Neural cell (in vitro differentiated cells): ENCODE measurements around the gene ARHGEF7. TPM values are rescaled to one million over a fixed set of nuclear protein-coding genes. Genes with fewer than 3 reads are reported as not detected.

ENCODE experiments used
- H2AFZ ChIP-seq: fragments of 200-600, 300-800 bp; sonication (generic), shearing (Covaris generic); 2 replicates; pipeline ENCODE4 v1.6.0; 2014; ENCODE audit warnings: low read depth, mild to moderate bottlenecking, antibody characterized with exemption, low read length, moderate library complexity
- H3F3A ChIP-seq: fragments of 200-600 bp; shearing (Covaris generic); 2 replicates; pipeline ENCODE4 v1.6.1; 2016; ENCODE audit warnings: mild to moderate bottlenecking, moderate library complexity, mixed read lengths, antibody characterized with exemption, low read length; ENCODE audit not compliant: insufficient read depth, poor library complexity, severe bottlenecking
- H3K27ac ChIP-seq: fragments of 200-600, 300-800 bp; sonication (generic), shearing (Covaris generic); 2 replicates; pipeline ENCODE4 v1.5.1; 2014; ENCODE audit warnings: mild to moderate bottlenecking, low read length, moderate library complexity
- H3K27me3 ChIP-seq: fragments of 300-800, 200-600 bp; sonication (generic), shearing (Covaris generic); 2 replicates; pipeline ENCODE4 v1.6.0; 2014; ENCODE audit warnings: mild to moderate bottlenecking, low read depth, low read length, moderate library complexity; ENCODE audit not compliant: insufficient read depth
- H3K36me3 ChIP-seq: fragments of 300-800, 200-600 bp; sonication (generic), shearing (Covaris generic); 2 replicates; pipeline ENCODE4 v1.5.1; 2014; ENCODE audit warnings: mild to moderate bottlenecking, antibody characterized with exemption, low read length, moderate library complexity; ENCODE audit not compliant: insufficient read depth
- H3K4me2 ChIP-seq: fragments of 300-800, 200-600 bp; sonication (generic), shearing (Covaris generic); 2 replicates; pipeline ENCODE4 v1.6.0; 2014; ENCODE audit warnings: mild to moderate bottlenecking, low read length
- H3K4me3 ChIP-seq: fragments of 300-800, 200-600 bp; sonication (generic), shearing (Covaris generic); 2 replicates; pipeline ENCODE4 v1.5.1; 2014; ENCODE audit warnings: mild to moderate bottlenecking, low read length, moderate library complexity
- H3K79me2 ChIP-seq: fragments of 200-600 bp; shearing (Covaris generic); replicated peaks from 2 replicates; pipeline ENCODE4 v1.6.0; 2014; ENCODE audit warnings: mild to moderate bottlenecking, low read length, moderate library complexity; ENCODE audit not compliant: insufficient read depth
- H3K9ac ChIP-seq: fragments of 300-800, 200-600 bp; sonication (generic), shearing (Covaris generic); 2 replicates; pipeline ENCODE4 v1.6.1; 2016; ENCODE audit warnings: mild to moderate bottlenecking, low read length, mixed read lengths
- H3K9me2 ChIP-seq: fragments of 200-600 bp; shearing (Covaris generic); 2 replicates; pipeline ENCODE4 v1.6.1; 2016; ENCODE audit warnings: mild to moderate bottlenecking, low read length, mixed read lengths; ENCODE audit not compliant: insufficient read depth
- H3K9me3 ChIP-seq: fragments of 200-600, 300-800 bp; sonication (generic), shearing (Covaris generic); 2 replicates; pipeline ENCODE4 v1.6.1; 2016; ENCODE audit warnings: mild to moderate bottlenecking, mixed run types, low read length, moderate library complexity, mixed read lengths
- H4K20me1 ChIP-seq: fragments of 200-600 bp; shearing (Covaris generic); 2 replicates; pipeline ENCODE4 v1.6.1; 2016; ENCODE audit warnings: mild to moderate bottlenecking, mixed run types; ENCODE audit not compliant: insufficient read depth
- EP300 ChIP-seq: fragments of 450-650 bp; conservative IDR thresholded peaks from 2 replicates; pipeline ENCODE4 v1.6.1; 2014; ENCODE audit warnings: antibody characterized with exemption, mild to moderate bottlenecking, moderate library complexity; ENCODE audit not compliant: poor library complexity, severe bottlenecking
- EZH2 ChIP-seq: fragments of 200-600, 300-800 bp; shearing (Covaris generic), sonication (generic); IDR thresholded peaks from 2 replicates; pipeline ENCODE4 v1.6.1; 2014; ENCODE audit warnings: antibody characterized with exemption, low read length, borderline replicate concordance, mild to moderate bottlenecking; ENCODE audit not compliant: insufficient read depth, poor library complexity, severe bottlenecking
- MXI1 ChIP-seq: fragments of 450-650 bp; conservative IDR thresholded peaks from 2 replicates; pipeline ENCODE4 v1.6.1; 2014; ENCODE audit warnings: antibody characterized with exemption, mild to moderate bottlenecking; ENCODE audit not compliant: poor library complexity, severe bottlenecking
- POLR2AphosphoS5 ChIP-seq: IDR thresholded peaks from 2 replicates; pipeline ENCODE4 v1.6.1; 2012
- RAD21 ChIP-seq: fragments of 450-650 bp; conservative IDR thresholded peaks from 2 replicates; pipeline ENCODE4 v1.6.1; 2014; ENCODE audit warnings: antibody characterized with exemption, mild to moderate bottlenecking, moderate library complexity
- REST ChIP-seq: IDR thresholded peaks from 2 replicates; pipeline ENCODE4 v1.6.1; 2012; ENCODE audit warnings: borderline replicate concordance
- SMC3 ChIP-seq: fragments of 450-650 bp; conservative IDR thresholded peaks from 2 replicates; pipeline ENCODE4 v1.6.1; 2014; ENCODE audit warnings: antibody characterized with exemption, mild to moderate bottlenecking, moderate library complexity; ENCODE audit not compliant: poor library complexity
- TAF1 ChIP-seq: IDR thresholded peaks from 2 replicates; pipeline ENCODE4 v1.6.1; 2012; ENCODE audit warnings: low read depth
- polyA plus RNA-seq: library from polyadenylated mRNA; depleted of rRNA; stranded (reverse); fragments of >200 nt; gene quantifications from 2 replicates; pipeline ENCODE4 v1.2.3, GENCODE V29; 2014
- TF ChIP-seq, protein P1 (sequence below): fragments of 450-650 bp; IDR thresholded peaks from 2 replicates; pipeline ENCODE4 v1.5.1; 2014; ENCODE audit warnings: antibody characterized with exemption, mild to moderate bottlenecking, moderate library complexity; ENCODE audit not compliant: poor library complexity, severe bottlenecking

The ARHGEF7 gene
- polyA plus RNA-seq, 1 donor from 2014 or later: 155 TPM

DNA sequence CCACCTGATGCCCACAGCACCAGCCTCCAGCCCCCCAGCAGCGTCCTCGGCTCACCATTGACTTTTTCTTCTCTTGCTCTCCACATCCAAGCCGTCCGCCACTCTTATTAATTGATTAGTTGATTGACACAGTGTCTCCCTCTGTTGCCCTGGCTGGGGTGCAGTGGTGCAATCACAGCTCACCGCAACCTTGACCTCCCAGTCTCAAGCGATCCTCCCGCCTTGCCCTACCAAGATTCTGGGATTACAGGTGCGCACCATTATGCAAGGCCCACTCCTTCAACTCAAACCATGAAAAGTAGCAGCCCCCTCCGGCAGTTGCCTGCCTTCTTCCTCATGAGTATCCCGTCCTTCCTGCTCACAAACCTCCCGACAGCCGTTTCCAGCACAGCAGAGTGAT is 204.4 kb downstream of the ARHGEF7 start:
- no peak overlapping the region for H3K4me3 ChIP-seq
- no peak overlapping the region for H2AFZ ChIP-seq
- no peak overlapping the region for H3K9ac ChIP-seq
- no peaks in the 10 kb centered on the region for H3K79me2 ChIP-seq
- H4K20me1 ChIP-seq: no peaks in the 10 kb centered on the region
- H3K4me2 ChIP-seq: no peak overlapping the region
- no peaks in the 10 kb centered on the region for H3K27me3 ChIP-seq
- no peaks in the 10 kb centered on the region for H3F3A ChIP-seq
- no peaks in the 10 kb centered on the region for H3K9me3 ChIP-seq
- TF ChIP-seq EP300 (no peak), POLR2AphosphoS5 (no peak), EZH2 (no peak), RAD21 (no peak), TAF1 (no peak)
- TF ChIP-seq, protein P1, sequence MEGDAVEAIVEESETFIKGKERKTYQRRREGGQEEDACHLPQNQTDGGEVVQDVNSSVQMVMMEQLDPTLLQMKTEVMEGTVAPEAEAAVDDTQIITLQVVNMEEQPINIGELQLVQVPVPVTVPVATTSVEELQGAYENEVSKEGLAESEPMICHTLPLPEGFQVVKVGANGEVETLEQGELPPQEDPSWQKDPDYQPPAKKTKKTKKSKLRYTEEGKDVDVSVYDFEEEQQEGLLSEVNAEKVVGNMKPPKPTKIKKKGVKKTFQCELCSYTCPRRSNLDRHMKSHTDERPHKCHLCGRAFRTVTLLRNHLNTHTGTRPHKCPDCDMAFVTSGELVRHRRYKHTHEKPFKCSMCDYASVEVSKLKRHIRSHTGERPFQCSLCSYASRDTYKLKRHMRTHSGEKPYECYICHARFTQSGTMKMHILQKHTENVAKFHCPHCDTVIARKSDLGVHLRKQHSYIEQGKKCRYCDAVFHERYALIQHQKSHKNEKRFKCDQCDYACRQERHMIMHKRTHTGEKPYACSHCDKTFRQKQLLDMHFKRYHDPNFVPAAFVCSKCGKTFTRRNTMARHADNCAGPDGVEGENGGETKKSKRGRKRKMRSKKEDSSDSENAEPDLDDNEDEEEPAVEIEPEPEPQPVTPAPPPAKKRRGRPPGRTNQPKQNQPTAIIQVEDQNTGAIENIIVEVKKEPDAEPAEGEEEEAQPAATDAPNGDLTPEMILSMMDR: no peak
- H3K36me3 ChIP-seq: no peaks in the 10 kb centered on the region
- no peak overlapping the region for H3K27ac ChIP-seq
- H3K9me2 ChIP-seq: no peaks in the 10 kb centered on the region

DNA sequence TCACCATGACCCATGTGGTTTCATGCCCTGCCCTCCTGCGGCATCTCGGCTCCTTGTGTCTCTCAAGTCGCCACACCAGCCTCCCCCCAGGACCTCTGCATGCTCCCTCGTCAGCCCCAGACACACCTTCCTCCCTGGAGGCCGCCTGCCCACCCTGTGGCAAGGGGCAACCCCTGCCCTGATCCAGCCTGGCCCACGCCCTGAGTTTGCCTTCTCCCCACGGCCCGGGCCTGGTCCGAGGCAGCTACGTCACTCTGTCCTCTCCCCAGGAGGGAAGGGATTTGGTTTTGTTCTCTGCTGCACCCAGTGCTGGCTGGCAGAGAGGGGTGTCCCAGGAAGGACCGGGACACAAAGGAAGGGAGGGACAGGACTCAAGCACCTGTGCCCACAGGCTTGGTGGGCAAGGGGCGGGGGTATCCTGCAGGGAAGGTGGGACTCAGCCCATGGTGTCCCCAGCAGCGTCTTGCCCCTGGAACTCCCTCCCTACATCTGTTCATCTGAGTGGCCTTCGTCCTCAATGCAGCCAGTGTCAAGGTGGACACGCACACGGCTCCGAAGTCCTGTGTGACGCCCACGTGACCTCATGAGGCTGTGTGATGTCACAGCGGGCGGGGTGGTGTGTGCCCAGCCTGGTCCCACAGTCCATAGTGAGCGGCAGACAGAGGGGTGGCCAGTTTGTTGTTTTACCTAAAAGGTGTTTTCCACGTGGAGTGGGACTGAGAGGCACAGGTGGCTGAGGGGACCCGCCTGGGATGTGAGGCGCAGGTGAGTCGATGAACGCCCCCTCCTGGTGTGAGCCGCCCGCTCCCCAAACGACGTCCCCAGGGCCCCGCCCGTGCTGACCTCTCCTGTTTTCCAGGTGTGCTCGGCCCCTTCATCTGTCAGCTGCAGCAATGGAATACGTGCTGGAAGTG is 205.1 kb downstream of the ARHGEF7 start, which contains the start of gene TEX29:
TSS of gene TEX29 (plus strand) at position 645 of the 914 bp plus-strand sequence. CDS start at position 894, 249 bp downstream.
- Histone ChIP-seq H3K9ac (no peak within 1 kb of the TSS), H3K9me3 (no peaks in the 10 kb centered on the region), H3K27me3 (no peaks in the 10 kb centered on the region), H3K27ac (no peak within 1 kb of the TSS), H2AFZ (no peak within 1 kb of the TSS), H4K20me1 (no peaks in the 10 kb centered on the region), H3K9me2 (no peaks in the 10 kb centered on the region), H3F3A (no peaks in the 10 kb centered on the region), H3K4me3 (no peak within 1 kb of the TSS), H3K79me2 (no peaks in the 10 kb centered on the region), H3K4me2 (no peak within 1 kb of the TSS), H3K36me3 (no peaks in the 10 kb centered on the region)
- TF ChIP-seq EP300: no peak
- no peak for TF ChIP-seq POLR2AphosphoS5
- no peak for TF ChIP-seq TAF1
- TF ChIP-seq RAD21: no peak
- no peak for TF ChIP-seq REST
- no peak for TF ChIP-seq MXI1
- TF ChIP-seq EZH2: no peak
- TF ChIP-seq SMC3: no peak
- TF ChIP-seq, protein P1: no peak
